Measurements from ENCODE around the gene KIAA0825.

The KIAA0825 gene

DNA sequence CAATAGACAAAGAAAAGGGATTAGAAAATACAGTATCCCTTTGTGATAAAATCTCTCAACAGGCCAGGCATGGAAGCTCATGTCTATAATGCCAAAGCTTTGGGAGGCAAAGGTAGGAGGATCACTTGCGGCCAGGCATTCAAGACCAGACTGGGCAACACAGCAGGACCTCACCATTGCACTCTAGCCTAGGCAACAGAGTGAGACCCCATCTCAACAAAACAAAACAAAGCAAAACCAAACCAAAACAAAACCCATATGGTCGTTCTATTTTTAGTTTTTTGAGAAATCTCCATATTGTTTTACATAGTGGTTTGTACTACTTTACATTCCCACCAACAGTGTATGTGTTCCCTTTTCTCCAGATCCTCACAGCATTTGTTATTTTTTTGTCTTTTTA, 193.0 kb downstream of the KIAA0825 start:
- DNase-seq = no peak

DNA sequence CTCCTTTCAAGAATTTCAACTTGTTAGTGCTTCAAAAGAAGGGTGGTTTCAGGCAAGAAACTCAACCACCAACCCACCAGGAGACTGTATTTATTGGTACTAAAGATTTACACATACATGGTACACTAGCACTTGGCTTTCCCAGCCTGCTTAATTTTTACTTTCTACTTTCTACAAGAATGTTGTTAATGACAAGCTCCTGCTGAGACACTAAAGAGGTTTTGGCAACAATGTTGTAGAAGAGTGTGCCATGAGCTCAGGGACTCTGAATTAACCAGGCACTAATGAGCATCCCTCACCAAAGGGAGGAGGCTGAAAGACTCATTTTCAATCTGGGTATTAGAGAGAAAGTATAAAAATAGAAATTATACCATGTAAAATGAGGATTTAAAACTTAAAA, 195.0 kb downstream of the KIAA0825 start:
- no peak for DNase-seq

DNA sequence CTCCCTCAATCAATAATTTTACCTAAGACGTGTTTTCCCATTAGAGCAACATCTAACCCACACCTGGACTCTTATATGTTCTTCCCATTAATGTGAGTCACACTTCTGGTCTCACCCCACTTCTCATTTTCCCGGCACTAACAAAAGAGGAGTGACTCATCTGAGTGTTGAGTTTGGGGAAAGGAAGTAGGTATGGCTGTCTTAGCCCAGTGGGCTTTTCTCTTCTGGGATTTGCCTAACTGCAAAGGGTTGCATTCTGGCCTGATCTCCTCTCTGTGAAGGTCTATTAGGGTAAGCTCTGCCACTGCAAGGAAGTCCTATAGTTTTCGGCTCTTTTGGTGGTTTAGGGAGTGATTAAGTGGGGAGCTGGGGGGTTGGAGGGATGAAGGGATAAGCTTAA, 195.6 kb downstream of the KIAA0825 start:
- DNase-seq = peak; percentile 58

DNA sequence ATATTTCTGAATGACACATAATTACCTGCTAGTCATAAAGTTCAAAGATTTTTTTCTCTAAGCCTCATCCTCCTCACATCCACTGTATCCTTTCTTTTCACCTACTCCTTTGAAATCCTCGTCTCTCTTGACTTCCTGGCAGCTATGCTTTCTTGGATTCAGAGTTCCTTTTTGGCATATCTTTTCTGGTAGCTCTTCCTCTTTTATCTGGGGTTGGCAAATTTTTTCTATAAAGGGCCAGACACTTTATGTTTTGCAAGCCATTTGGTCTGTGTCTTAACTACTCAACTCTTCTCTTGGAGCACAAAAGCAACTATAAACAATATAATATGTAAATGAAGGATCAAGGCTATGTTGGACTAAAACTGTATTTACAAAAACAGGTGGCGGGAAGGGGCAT, 197.5 kb downstream of the KIAA0825 start:
- DNase-seq = no peak

DNA sequence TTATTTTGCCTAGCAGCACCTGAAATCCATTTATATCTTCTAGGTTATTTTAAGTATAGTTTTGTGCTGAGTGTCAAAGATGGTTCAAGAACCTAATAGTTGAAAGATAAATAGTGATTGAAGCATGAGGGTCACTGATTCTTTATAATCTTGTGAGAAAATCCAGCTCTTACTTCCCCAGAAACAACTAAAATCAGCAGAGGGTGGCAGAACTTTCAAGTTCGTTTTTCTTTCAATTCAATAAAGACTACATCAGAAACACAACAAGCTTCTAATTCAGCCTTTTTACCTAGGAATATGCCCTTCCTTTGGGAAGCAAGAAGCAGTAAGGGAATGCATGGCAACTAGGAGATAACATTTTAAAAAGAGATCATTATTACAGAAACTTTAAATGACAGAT, 202.6 kb downstream of the KIAA0825 start:
- DNase-seq = no peak

DNA sequence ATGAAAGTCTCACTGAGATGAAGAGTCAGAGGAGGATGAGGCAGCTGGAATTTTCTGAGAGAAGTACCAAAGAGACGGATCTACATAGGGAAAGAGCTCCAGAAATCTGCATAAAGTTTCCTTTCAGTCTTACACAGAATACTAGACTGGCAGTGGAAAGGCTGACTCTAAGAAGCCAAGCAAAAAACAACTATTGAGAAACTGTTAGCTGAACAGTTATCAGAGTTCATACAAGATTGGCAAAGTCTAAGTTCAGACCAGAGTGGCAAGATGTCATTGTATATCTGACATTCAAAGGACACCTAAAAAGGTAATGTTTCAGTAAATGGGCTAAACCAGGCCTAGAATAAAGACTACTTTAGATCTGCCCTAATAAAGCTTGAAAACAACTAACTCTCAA, 209.0 kb downstream of the KIAA0825 start:
- DNase-seq = no peak

DNA sequence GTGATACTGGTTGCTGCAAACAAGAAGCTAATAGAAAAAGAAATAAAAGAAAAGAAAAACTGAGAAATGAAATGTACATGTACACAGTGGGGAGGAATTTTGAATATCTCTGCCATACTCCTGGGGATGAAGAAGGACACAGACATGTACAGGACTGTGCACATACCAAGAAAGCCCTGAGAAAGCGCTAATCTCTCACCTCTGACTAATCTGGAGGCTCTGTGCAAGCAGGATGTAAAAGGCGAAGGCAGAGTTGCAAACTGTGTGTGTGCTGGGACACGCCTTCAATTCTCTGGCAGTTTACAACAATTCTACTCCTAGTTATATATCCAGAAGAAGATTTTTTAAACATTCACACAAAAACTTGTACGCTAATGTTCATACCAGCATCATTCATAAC, 211.4 kb downstream of the KIAA0825 start:
- DNase-seq = peak; percentile 14

DNA sequence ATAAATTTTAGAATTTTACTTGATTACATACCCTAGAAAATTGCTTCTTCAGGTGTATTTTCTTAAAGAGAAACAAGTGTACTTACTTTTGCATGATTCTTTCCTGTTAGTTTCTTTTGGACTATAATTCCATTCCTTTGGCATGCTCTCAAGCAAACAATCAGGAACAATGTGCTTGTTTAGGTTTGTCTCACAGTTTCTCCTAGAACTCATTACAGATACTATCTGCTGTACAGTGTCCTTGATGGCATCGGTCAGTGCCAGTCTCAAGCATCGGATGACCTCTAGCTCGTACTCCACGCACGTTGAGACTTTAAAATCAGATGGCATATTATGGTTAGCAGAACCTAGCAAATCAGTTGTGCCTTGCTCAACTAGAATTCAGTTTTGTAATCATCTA, 214.9 kb downstream of the KIAA0825 start:
- DNase-seq = no peak

DNA sequence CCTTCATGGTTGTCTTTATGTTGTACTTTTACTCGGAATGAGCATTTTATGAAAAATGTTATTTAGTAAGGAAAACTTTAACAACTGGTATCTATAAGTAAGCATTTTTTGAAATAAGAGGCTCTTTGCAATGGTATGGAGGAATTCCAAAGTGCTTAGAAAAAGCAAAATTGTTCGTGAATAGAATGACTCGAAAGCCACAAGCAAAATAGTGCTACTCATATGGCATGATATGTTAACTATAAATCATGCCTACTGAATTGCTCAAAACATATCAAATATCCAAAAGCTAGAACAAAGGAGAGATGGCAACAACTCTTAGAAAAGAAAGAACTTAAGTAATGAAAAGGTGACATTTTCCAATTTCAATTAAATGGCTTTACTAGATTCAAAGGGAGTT, 216.3 kb downstream of the KIAA0825 start:
- peak; percentile 38 for DNase-seq

DNA sequence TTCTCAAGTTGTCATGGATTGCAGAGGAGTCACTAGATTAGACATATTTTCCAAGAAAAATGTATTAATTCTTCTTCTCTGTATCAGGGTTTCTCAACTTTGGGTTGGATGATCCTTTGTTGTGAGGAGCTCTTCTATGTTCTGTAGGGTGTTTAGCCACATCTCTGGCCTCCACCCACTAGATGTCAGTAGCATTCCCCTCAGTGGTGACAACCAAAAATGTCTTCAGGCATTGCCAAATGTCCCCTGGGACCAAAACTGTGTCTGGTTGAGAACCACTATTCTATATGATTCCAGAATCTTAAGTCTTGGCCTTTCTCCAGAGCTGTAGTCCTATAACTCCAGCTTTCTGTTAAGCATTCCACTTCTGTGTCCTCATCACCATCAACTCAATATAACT, 220.9 kb downstream of the KIAA0825 start:
- peak; percentile 2 for DNase-seq

DNA sequence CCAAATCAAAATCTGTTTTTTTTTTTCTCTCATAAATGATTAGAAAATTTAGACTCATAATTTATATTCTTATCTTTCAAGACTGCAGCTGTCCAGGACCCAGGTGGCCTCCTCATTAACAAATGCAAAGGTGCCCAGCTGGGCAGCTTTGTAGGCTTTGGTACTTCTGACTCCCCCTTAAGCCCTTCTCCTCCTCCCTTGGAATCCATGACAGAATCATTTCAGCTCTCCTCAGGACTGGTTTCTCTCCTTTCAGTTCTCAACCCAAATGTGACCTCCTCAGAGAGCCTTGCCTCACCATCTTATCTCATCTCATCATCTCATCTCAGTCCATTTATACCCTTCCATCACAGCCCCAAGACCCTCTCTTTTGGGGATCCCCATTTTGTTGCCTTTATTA, 221.7 kb downstream of the KIAA0825 start:
- DNase-seq = no peak

DNA sequence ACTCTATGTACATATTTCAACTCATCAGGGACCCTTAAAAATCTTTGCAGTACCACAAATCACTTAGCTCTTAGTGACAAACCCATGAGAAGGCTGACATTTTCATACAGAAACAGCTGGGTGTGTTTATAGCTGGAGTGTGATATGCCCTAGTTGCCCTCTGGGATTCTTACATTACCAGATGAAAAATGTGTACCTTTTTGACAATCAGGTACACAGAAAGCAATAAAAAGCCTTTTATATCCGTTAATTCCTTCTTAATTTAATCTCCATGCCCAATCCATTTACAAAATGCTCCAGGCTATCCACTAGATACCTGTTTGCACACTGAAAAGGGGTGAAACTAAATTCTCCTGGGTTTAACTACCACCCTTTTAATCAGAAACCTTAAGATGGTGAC, 222.9 kb downstream of the KIAA0825 start:
- DNase-seq = no peak

DNA sequence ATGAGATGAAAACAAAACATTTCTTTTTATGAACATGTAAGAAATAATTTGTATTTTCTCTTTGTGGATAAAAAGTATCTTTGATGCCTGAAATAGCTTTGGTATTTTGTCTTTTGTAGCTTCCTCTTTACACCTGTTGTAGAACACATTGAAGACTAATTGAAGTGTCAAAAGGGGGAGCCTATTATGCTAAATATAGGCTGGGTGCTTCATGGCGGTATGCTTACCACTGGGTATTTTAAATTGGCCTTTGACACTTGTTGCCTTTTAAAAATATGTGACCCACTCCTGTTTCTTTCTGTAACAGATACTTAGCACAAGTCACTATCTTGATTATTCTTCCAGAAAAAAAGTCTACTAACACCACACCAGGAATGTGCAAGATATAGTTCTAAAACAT, 226.4 kb downstream of the KIAA0825 start:
- DNase-seq = no peak

DNA sequence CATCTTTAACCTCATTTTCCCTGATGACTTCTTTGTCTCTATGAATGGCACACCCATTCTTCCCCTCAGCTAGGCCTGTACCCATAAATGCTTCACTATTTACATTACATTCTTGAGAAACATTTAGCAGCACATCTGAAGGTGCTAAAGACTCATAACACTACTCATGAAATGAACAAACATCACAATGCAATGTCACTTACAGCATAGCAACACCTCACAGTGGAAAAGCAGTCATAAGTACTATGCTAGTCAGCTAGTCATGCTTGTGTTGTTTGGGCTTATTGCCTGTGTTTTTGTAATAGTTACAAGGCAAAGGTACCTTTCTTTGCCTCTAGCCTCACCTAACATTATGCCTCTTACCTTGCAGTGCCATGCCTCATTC, 228.9 kb downstream of the KIAA0825 start:
- no peak for DNase-seq

DNA sequence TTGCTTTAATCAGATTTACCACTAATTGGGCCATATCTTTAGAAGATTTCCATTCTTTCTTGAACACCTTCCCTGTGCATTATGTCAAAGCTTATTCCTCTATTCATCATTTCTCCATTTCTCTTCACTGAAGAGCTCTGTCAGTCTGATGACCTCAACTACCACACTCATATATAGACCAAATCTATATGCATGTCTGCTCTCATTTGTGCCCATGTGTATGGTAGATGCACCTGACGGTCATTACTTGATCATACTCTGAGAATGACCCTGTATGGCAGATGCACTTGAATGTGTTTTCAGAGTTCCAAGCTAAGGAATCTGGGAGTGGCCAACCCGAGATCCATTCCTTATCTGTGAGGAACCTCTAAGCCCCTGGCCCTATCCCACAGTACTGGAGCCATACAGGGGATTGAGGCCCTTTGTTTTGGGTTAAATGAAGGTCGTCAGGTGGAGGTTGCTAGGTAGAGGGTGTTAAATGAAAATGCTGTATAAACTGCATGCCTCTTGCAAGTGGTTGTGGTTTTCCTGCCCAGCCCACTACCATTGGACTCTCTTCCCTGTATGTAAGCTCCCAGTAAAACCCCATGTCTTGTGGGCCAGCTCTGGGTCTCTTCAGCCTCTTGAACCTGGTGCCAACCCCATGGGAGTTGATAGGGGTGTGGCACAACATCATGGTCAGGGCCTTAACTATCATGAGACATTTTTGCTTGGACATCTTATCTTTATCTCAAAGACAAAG, 229.5 kb downstream of the KIAA0825 start:
- no peak for DNase-seq

DNA sequence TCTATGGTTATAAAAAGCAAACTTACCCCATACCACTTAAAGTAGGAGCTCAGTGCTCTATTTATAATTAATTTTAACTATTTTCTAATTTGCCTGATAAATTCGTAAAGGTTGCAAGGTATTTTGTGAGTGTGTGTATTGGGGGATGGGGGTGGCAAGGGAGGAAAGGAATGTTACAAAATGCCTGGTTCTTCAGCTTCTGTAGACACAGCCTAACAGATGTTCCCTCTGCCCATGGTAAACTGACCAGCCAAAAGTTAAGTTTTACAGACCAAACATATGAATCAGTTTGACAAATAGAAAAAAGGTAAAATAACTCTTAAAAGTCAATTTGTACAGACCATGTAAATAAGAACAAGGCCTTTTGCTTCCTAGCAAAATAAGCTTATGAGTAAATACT, 232.6 kb downstream of the KIAA0825 start:
- no peak for DNase-seq

DNA sequence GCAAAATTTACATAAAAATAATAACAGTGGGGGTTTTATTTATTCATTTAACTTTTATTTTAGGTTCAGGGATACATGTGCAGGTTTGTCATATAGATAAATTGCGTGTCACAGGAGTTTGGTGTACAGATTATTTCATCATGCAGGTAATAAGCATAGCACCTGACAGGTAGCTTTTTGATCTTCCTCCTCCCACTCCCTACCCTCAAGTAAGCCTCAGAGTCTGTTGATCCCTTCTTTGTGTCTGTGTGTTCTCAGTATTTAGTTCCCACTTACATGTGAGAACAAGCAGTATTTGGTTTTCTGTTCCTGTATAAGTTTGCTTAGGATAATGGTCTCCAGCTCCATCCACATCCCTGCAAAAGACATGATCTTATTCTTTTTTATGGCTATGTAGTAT, 240.3 kb downstream of the KIAA0825 start:
- DNase-seq = no peak

DNA sequence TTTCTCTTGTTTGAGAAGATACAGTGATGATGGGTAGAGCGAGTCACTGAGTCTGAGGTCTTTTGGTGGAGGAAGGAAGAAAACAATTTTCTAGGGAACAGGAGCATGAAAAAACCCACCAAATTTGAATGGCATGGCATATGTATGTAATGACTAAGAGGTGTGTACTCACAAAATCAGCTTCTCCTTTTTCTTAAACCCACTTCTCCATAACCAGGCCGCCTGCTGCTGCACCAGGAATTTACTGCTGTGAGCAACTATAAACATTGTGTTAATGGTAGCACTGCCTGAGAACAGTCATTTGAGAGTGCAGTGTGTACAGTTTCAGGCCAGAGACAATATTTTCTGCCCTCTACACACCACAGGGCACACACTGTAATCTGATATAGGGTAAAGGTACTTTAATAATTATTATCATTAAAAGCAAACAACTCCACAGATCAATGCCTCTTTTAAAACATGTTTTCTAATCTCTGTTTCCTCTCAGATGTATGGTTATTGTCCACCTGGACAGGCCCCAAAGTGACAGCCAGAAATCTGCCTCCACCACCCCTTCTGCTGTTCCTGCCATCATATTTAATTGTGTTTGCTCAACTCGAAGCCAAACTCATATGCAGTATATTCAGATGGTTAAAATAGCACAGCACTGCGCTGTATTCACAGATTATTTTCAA, 241.6 kb downstream of the KIAA0825 start:
- DNase-seq = no peak

DNA sequence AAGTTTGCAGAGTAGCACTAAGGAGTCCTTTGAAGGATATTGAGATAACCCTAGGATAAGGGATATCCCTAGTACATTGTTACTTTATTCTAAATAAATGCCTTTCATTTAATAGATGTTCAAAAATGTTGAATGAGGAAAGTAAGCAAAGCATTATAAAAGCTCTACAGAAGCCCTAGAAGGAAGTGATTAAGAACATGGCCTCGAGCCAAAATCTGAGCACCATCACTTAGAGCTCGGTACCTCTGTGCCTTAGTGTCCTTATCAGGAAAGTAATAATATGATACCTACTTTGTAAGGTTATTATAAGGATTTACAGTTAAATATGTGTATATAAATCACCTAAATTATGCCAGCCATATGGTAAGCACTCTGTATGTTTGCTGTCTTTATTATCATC, 242.6 kb downstream of the KIAA0825 start:
- peak; percentile 6 for DNase-seq

DNA sequence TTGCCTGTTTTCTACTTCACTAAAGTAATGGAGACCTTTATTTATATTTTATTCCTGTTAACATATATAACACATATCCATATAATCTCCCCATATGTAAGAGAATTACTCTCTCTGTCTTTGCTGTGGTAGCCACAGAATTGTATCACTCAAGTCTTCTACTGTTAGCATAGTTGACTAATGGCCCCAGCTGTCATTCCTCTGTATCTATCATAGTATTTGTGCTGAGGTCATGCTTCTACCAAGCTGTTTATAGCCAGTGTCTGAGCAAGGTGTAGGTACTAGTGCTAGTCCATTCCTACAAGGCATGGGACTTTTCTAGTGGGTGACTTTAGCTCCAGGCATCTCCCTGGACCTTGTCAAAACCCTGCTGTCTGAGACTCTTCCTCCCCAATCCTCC, 244.1 kb downstream of the KIAA0825 start:
- no peak for DNase-seq

DNA sequence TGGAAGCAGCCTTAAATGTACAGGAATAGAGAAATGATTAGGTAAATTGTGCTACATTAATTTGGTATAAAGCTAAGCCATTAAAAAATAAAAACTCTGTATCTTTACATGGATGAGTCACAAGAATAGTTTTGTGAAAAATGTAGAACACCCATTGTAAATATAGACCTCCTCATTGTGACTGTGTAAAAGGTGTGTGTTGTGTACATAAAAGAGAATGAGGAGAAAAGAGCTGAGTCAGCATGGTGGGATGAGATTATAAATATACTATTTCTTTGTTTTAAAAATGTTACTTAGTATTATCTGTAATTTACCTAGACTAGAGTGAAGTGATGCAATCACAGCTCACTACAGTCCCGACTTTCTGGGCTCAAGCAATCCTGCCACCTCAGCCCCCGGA, 250.5 kb downstream of the KIAA0825 start:
- DNase-seq = no peak

DNA sequence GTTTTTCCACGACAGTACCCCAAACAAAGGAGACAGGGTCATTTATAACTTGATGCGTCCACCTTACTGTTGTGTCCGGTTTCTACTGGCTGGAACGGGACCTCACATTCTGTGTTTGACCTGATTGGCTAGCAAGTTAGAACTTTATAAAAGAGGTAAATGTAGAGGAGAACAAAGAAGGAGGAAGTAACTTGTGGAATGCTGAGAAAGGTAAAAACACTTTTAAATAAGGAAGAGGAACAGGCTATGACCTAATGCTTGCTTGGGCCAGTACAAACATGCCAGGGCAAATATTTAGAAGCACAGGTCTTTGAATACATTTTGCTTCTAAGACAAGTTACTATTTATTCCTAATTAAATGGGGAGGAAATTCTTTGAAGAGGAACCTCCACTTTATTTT, 251.6 kb downstream of the KIAA0825 start:
- DNase-seq = no peak

DNA sequence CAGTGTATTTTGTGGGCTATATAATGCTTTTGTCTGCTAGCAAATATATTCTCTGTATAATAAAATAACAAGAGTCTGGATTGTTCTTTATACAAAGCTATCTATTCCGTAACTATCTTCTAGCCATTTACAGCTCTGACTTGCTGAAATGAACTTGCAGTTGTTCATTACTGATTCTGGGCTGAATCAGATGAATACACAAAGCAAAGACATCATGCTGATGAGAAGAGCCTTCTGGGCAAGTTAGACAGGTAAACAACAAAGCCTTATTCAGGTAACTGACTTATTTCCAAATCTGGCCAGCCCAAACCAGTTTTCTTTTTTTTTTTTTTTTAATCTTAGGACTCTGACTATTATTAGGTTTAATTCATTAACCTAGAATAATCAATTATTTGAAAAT, 255.5 kb downstream of the KIAA0825 start:
- no peak for DNase-seq

DNA sequence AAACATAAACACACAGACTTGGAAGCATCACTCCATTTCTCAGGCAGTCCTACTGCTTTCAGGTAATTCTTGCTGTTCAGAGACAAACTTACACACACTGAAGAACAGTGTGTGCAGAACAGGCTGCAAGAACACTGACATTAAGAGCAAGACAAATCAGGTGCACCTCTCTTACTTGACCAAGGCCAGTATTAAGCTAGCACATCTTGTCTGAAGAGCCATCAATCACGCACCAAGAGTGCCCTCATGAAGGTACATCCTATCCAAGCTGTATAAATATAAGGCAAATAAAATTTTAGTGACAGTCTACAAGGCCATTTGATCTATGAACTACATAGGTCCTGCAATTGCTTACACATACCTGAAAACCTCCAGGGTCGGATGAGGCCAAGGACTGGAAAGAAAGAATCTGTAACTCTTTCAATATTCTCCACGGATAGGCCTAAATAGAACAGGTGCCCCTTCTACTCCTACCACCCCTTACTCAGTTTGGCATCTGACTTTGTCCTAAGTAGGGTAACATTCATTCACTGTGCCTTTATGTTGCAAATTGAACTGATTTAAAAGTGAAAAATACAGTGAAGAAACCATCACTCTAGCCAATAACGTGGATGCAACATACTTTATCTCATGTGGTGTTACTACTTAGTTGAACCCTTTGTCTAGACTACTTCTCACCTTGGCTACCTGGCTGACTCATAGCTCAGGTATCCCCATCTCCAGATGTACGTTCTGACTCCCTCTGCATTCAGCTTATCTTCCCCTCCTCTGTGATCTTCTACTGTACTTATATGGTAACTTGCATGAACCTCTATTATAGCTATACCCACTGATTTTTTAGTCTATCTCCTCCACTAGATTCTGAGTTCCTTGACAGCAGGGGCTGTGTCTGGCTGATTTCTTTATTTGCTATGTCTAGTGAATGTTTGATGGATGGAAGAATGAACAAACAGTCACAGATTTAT, 256.3 kb downstream of the KIAA0825 start:
- no peak for DNase-seq

Data from fibroblast of upper back skin (primary cell).